Uterus (tissue), 4 donors: Measurements from ENCODE around the gene SUDS3. TPM values are rescaled to one million over a fixed set of nuclear protein-coding genes. Genes with fewer than 3 reads are reported as not detected.
"Not testable (repeated sequence)": the region's sequence is repeated elsewhere in the genome, so short reads cannot be mapped to it uniquely, and the experiment has no call there.

ENCODE experiments used
- DNase-seq, 2 donors: peaks; one replicate each; pipeline ENCODE4 v3.0.0-alpha.2; 2019 to 2020
- H3K27ac ChIP-seq, 2 donors: fragments of 200-600 bp; sonication (generic); 1 replicate in 1 of 2; 2 replicates in 1 of 2; pipeline ENCODE4 v1.5.1; 2016 to 2018
- H3K27me3 ChIP-seq, 2 donors: fragments of 200-600 bp; sonication (generic); one replicate each; pipeline ENCODE4 v1.5.1; 2018 to 2019; ENCODE audit warnings: control low read depth in 1 of 2
- H3K36me3 ChIP-seq, 2 donors: fragments of 200-600 bp; sonication (generic); one replicate each; pipeline ENCODE4 v1.5.1; 2019; ENCODE audit warnings: control low read depth in 1 of 2
- H3K4me1 ChIP-seq, 2 donors: fragments of 200-600 bp; sonication (generic); one replicate each; pipeline ENCODE4 v1.5.1; 2018 to 2019; ENCODE audit warnings: control low read depth in 1 of 2
- H3K4me3 ChIP-seq, 2 donors: fragments of 200-600 bp; sonication (generic); 1 replicate in 1 of 2; 2 replicates in 1 of 2; pipeline ENCODE4 v1.5.1; 2018 to 2019; ENCODE audit warnings: mild to moderate bottlenecking in 1 of 2
- H3K9me3 ChIP-seq, 2 donors: fragments of 200-600 bp; sonication (generic); one replicate each; pipeline ENCODE4 v1.5.1; 2019; ENCODE audit warnings: control low read depth in 1 of 2
- POLR2A ChIP-seq, 2 donors: fragments of 450-650 bp; IDR thresholded peaks; one replicate each; pipeline ENCODE4 v1.6.1; 2016; ENCODE audit warnings: antibody characterized with exemption in 2 of 2, mild to moderate bottlenecking in 1 of 2, moderate library complexity in 1 of 2
- intact Hi-C: fragments of 100-400 bp; cut with DNase I; formaldehyde crosslinking; loops from one replicate; pipeline ENCODE4 v1.15.1; 2023; ENCODE audit warnings: low total_unique reads
- total RNA-seq, 4 donors: library from RNA; depleted of rRNA in 3 of 4; stranded (reverse); fragments of >200 nt in 3 of 4; gene quantifications; one replicate each; pipeline versions ENCODE4 v1.1.0 to v1.2.4, GENCODE V29; 2014 to 2023
- TF ChIP-seq, protein P1 (sequence below), 4 experiments: fragments of 200-600 bp in 2 of 4; fragments of 450-650 bp in 2 of 4; sonication (generic) in 2 of 4; IDR thresholded peaks; one replicate each; pipeline ENCODE4 v1.5.1; 2016 to 2019; ENCODE audit warnings: antibody characterized with exemption in 4 of 4, mild to moderate bottlenecking in 2 of 4, moderate library complexity in 1 of 4
- donor health status: DM: yes; HTN: yes; CAD: no.

Gene SUDS3
- total RNA-seq, 4 donors from 2014 or later = 22.4 to 74.3 (median 30.7) TPM

DNA sequence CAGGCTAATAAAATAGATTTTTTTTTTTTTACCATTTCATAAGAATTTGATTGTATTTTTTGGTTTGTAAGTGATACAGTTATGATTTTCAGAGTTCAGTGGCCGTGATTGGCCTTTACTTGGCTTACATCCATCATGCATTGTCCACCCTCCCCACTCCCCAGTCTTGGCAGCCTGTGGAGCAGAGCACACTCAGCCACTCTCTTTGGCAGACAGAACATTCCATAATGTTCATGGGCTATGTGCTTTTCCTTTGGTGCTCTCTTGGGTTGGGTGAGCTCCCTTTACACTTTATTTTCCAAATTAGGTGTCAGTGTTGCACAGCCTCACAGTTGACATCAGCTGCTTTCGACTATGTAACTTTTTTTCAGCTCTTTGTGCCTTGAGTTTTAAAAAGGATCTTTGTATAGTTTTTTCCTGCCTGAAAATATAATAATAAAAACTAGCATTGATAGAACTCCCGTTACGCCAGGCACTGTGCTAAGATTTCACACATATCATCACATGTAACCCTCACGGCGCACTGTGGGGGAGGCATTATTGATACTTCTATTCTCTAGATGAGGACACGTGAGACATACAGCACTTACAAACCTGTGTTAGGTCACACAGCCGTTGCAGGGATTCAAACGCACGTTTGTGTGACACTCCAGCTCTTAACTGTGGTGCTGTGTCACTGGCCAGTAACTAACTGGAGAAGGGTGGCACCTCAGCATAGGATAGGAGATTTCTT, 21.5 kb downstream of the SUDS3 start:
- no peaks in the 10 kb centered on the region for H3K4me1 ChIP-seq
- DNase-seq = no peak
- intact Hi-C loops = no loop called here
- no peak overlapping the region for H3K4me3 ChIP-seq
- H3K27ac ChIP-seq = no peak overlapping the region
- H3K36me3 ChIP-seq = no peaks in the 10 kb centered on the region
- no peaks in the 10 kb centered on the region for H3K9me3 ChIP-seq
- H3K27me3 ChIP-seq = no peaks in the 10 kb centered on the region
- TF ChIP-seq, protein P1, sequence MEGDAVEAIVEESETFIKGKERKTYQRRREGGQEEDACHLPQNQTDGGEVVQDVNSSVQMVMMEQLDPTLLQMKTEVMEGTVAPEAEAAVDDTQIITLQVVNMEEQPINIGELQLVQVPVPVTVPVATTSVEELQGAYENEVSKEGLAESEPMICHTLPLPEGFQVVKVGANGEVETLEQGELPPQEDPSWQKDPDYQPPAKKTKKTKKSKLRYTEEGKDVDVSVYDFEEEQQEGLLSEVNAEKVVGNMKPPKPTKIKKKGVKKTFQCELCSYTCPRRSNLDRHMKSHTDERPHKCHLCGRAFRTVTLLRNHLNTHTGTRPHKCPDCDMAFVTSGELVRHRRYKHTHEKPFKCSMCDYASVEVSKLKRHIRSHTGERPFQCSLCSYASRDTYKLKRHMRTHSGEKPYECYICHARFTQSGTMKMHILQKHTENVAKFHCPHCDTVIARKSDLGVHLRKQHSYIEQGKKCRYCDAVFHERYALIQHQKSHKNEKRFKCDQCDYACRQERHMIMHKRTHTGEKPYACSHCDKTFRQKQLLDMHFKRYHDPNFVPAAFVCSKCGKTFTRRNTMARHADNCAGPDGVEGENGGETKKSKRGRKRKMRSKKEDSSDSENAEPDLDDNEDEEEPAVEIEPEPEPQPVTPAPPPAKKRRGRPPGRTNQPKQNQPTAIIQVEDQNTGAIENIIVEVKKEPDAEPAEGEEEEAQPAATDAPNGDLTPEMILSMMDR (IDR thresholded peaks at IDR 0.05) = no peak
- no peak for TF ChIP-seq POLR2A (IDR thresholded peaks at IDR 0.05)

DNA sequence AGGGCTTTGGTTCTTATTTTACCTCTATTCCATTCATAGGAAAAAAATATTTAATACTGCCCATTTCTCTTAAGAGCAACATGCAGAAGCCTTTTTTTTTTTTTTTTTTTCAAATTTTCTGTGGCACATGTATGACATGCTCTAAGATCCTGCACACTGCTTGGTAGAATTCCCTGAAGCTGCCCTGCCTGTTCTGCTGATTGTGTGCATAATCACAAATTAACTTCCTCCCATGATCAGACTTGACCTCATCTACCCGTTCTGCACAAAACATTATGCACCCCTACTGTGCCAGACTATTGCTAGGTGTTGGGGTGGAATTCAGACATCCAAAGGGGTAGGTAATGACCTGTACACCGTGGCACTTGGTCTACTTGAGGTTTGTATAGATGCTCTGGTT, 22.2 kb downstream of the SUDS3 start:
- Histone ChIP-seq H3K27ac (no peak overlapping the region), H3K36me3 (no peaks in the 10 kb centered on the region), H3K4me3 (no peak overlapping the region), H3K27me3 (no peaks in the 10 kb centered on the region), H3K9me3 (no peaks in the 10 kb centered on the region), H3K4me1 (no peaks in the 10 kb centered on the region)
- DNase-seq = no peak
- intact Hi-C loops = no loop called here
- no peak for TF ChIP-seq POLR2A (IDR thresholded peaks at IDR 0.05)
- TF ChIP-seq, protein P1 (IDR thresholded peaks at IDR 0.05) = no peak

DNA sequence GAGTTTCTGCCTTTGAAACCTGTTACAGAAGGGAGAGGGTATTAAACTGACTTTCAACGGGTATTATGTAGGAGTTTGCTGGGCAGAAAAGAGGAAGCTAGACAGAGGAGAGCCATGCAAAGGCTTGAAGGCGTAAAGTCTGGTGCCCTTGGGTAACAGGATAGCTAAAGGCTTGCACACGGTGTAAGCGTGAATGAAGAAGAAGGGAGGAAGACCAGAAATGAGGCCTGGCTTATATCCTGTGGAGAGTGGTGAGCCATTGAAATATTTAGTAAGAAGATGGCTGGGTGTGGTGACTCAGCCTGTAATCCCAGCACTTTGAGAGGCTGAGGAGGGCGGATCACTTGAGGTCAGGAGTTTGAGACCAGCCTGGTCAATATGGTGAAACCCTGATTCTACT, 22.6 kb downstream of the SUDS3 start:
- no peaks in the 10 kb centered on the region for H3K36me3 ChIP-seq
- H3K4me1 ChIP-seq = no peaks in the 10 kb centered on the region
- DNase-seq = no peak
- intact Hi-C loops = no loop called here
- H3K4me3 ChIP-seq = no peak overlapping the region
- H3K27ac ChIP-seq = no peak overlapping the region
- no peaks in the 10 kb centered on the region for H3K9me3 ChIP-seq
- H3K27me3 ChIP-seq = no peaks in the 10 kb centered on the region
- TF ChIP-seq, protein P1 (IDR thresholded peaks at IDR 0.05) = no peak
- no peak for TF ChIP-seq POLR2A (IDR thresholded peaks at IDR 0.05)

DNA sequence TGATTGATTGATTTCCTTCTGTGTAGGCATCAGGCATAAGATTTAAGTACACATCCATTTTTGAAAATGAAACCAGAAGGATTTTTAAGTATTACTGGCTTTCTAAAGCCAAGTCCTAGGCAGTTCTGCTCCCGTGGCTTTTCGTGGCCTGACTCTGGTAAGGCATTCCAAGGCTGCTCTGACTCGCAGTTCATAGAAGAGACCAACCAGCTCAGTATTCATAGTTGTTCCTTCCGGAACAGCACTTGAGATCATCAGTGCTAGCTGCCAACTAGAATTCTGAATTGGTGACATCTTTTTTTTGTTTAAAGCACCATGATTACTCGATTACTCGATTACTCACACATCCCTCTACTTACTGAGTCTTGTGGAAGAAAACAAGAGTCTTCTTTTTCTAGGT, 25.9 kb downstream of the SUDS3 start:
- intact Hi-C loops = no loop called here
- TF ChIP-seq POLR2A (IDR thresholded peaks at IDR 0.05) = no peak
- TF ChIP-seq, protein P1 (IDR thresholded peaks at IDR 0.05) = no peak

DNA sequence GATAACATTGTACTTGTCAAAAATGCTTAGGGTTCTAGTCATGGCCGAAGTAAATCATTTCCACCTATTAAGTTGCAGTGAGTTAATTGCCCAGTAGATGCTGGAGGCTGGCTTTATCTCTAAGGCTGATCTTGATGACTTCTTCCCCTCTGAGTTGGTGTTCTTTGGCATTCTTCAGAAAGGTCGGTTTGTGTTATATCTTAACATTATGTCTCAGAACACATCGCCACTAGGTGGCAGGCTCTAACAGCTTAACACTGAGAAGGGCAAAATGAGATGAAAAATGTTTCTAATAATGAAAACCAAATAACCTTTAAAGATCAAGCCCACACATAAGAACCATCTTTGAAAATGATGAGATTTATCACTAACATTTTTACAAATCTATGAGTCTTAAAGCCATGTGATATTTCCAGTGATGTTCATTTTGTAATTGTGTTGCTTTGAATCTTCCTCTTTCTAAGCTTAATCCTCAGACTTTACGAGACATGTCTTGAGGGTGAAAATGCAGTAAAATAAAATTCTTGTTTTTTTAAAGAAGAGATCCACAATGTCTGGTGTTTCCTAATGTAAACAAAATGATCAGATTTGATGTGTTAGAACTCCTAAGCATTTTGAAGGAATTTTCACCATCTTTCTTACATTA, 28.6 kb downstream of the SUDS3 start:
- Histone ChIP-seq H3K27me3 (no peaks in the 10 kb centered on the region), H3K4me3 (no peak overlapping the region), H3K9me3 (no peaks in the 10 kb centered on the region), H3K4me1 (no peaks in the 10 kb centered on the region), H3K36me3 (no peaks in the 10 kb centered on the region), H3K27ac (no peak overlapping the region)
- intact Hi-C loops = no loop called here
- TF ChIP-seq, protein P1 (IDR thresholded peaks at IDR 0.05) = peak; percentile 63 to 76 (median 70)
- TF ChIP-seq POLR2A (IDR thresholded peaks at IDR 0.05) = no peak
- peak; percentile 21 to 42 for DNase-seq

More for the DNA sequence above, 25.9 kb downstream of the SUDS3 start:
- no peak for DNase-seq
- H3K36me3 ChIP-seq = no peaks in the 10 kb centered on the region
- H3K9me3 ChIP-seq = no peaks in the 10 kb centered on the region
- no peak overlapping the region for H3K4me3 ChIP-seq
- H3K27ac ChIP-seq = no peak overlapping the region
- H3K4me1 ChIP-seq = no peaks in the 10 kb centered on the region
- H3K27me3 ChIP-seq = no peaks in the 10 kb centered on the region

DNA sequence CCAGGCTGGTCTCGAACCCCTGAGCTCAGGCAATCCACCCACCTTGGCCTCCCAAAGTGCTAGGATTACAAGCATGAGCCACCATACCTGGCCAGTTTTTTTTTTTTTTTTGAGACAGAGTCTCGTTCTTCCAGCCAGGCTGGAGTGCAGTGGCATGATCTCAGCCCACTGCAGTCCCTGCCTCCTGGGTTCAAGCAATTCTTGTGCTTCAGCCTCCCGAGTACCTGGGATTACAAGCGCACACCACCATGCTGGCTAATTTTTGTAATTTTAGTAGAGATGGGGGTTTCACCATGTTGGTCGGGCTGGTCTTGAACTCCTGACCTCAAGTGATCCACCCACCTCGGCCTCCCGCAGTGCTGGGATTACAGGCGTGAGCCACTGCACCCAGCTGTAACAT, 31.9 kb downstream of the SUDS3 start:
- H3K27ac ChIP-seq, H3K4me3 ChIP-seq, H3K4me1 ChIP-seq, DNase-seq, intact Hi-C loops, H3K9me3 ChIP-seq, H3K27me3 ChIP-seq, H3K36me3 ChIP-seq: not testable (repeated sequence)
